Measurements from ENCODE around the gene SVOPL. TPM values are rescaled to one million over a fixed set of nuclear protein-coding genes. Genes with fewer than 3 reads are reported as not detected.

SVOPL gene
- total and polyA plus RNA-seq, 2 experiments from 2014 or later: 0.95 to 1.1 TPM

DNA sequence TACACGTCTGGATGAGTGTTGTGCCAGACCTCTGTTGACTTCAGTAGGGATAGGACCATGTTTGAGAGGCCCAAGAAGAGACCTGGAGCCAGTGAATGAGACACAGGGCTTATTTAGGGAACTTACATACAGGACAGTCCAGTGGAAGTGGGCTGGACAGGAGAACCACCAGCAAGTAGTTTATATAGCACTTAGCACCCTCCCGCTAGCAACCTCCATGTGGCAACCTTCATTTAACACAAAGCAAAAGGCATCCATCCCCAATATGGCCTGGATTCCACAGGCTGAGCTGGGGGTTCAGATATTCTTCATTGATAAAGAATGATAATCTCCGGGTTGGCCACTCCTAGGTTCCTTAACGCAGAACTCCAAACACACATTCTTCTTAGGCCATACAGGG lies 147.4 kb downstream of the SVOPL start:
- no peak overlapping the region for H3K4me3 ChIP-seq
- H2AFZ ChIP-seq: no peak overlapping the region
- peaks cover 28% of the 10 kb centered on the region for H3K79me2 ChIP-seq
- no peaks in the 10 kb centered on the region for H3K4me1 ChIP-seq (ENCODE audit: insufficient read depth)
- no peak for DNase-seq (ENCODE audit: low spot score)
- H4K20me1 ChIP-seq (ENCODE audit: insufficient read depth, poor library complexity, severe bottlenecking): no peaks in the 10 kb centered on the region
- TF ChIP-seq, protein P1, sequence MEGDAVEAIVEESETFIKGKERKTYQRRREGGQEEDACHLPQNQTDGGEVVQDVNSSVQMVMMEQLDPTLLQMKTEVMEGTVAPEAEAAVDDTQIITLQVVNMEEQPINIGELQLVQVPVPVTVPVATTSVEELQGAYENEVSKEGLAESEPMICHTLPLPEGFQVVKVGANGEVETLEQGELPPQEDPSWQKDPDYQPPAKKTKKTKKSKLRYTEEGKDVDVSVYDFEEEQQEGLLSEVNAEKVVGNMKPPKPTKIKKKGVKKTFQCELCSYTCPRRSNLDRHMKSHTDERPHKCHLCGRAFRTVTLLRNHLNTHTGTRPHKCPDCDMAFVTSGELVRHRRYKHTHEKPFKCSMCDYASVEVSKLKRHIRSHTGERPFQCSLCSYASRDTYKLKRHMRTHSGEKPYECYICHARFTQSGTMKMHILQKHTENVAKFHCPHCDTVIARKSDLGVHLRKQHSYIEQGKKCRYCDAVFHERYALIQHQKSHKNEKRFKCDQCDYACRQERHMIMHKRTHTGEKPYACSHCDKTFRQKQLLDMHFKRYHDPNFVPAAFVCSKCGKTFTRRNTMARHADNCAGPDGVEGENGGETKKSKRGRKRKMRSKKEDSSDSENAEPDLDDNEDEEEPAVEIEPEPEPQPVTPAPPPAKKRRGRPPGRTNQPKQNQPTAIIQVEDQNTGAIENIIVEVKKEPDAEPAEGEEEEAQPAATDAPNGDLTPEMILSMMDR (IDR thresholded peaks at IDR 0.05; ENCODE audit: poor library complexity): no peak
- TF ChIP-seq EZH2 (IDR thresholded peaks at IDR 0.05; ENCODE audit: borderline replicate concordance): no peak
- no peak for TF ChIP-seq EZH2phosphoT487 (IDR thresholded peaks at IDR 0.05; ENCODE audit: low read depth, severe bottlenecking, unreplicated experiment)
- peaks cover 47% of the 10 kb centered on the region for H3K36me3 ChIP-seq (replicated peaks; ENCODE audit: insufficient read depth, low read depth)
- H3K9me2 ChIP-seq (replicated peaks; ENCODE audit: insufficient read depth): no peaks in the 10 kb centered on the region
- H3K27ac ChIP-seq: no peak overlapping the region
- WGBS (ENCODE audit: low lambda C conversion rate, missing lambda C conversion rate): 98% methylated on average over 4 of the region's 4 CpGs
- H3K27me3 ChIP-seq: no peaks in the 10 kb centered on the region
- peaks cover 55% of the 10 kb centered on the region for H3K9me3 ChIP-seq (ENCODE audit: low read depth)
- no peak overlapping the region for H3K4me2 ChIP-seq

DNA sequence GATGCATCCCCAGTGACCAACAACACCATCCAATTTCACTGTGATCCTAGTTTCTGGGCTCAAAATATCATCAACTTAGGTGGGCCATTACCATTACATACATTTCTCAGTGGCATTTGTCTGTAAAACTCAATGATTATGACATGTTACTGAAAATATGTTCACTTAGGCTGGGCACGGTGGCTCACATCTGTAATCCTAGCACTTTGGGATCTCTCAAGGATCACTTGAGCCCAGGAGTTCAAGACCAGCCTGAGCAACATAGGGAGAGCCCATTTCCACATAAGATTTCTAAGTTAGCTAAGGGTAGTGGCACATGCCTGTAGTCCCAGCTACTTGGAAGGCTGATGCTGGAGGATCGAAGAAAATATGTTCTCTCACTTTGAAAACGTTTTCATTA lies 150.1 kb downstream of the SVOPL start:
- Histone ChIP-seq H3K4me2 (no peak overlapping the region), H3K4me1 (ENCODE audit: insufficient read depth) (no peaks in the 10 kb centered on the region), H3K27me3 (no peaks in the 10 kb centered on the region), H4K20me1 (ENCODE audit: insufficient read depth, poor library complexity, severe bottlenecking) (no peaks in the 10 kb centered on the region), H3K4me3 (no peak overlapping the region), H3K9me3 (ENCODE audit: low read depth) (peaks cover 28% of the 10 kb centered on the region), H3K27ac (no peak overlapping the region), H2AFZ (no peak overlapping the region), H3K9me2 (replicated peaks; ENCODE audit: insufficient read depth) (no peaks in the 10 kb centered on the region), H3K36me3 (replicated peaks; ENCODE audit: insufficient read depth, low read depth) (peaks cover 26% of the 10 kb centered on the region), H3K79me2 (peaks cover 27% of the 10 kb centered on the region)
- WGBS (ENCODE audit: low lambda C conversion rate, missing lambda C conversion rate): 98% methylated on average over 3 of the region's 3 CpGs
- TF ChIP-seq, protein P1 (IDR thresholded peaks at IDR 0.05; ENCODE audit: poor library complexity): no peak
- TF ChIP-seq EZH2 (IDR thresholded peaks at IDR 0.05; ENCODE audit: borderline replicate concordance) (no peak), EZH2phosphoT487 (IDR thresholded peaks at IDR 0.05; ENCODE audit: low read depth, severe bottlenecking, unreplicated experiment) (no peak)
- DNase-seq (ENCODE audit: low spot score): no peak

DNA sequence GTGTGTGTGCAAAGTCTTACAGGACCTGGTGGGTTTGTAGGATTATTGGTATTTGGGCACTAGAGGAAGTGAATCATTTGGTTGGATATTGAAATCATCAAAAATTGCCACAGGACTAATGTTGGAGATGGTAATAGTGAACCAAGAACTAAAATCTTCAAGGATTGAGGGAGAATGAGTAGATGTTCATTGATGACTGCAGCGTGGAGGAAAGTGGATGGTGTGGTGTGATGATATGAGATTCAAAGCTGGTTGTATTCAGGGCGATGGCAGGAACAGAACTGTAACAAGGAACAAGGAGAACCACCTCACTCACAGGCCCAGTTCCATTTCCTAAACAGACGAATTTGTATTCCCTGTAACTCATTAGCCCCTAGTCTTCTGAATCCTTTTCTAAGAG lies 150.8 kb downstream of the SVOPL start:
- Histone ChIP-seq H2AFZ (no peak overlapping the region), H3K4me2 (no peak overlapping the region), H4K20me1 (ENCODE audit: insufficient read depth, poor library complexity, severe bottlenecking) (no peaks in the 10 kb centered on the region), H3K36me3 (replicated peaks; ENCODE audit: insufficient read depth, low read depth) (peaks cover 26% of the 10 kb centered on the region), H3K9me3 (ENCODE audit: low read depth) (peaks cover 20% of the 10 kb centered on the region), H3K4me3 (no peak overlapping the region), H3K79me2 (peaks cover 34% of the 10 kb centered on the region), H3K27ac (no peak overlapping the region), H3K4me1 (ENCODE audit: insufficient read depth) (no peaks in the 10 kb centered on the region), H3K27me3 (no peaks in the 10 kb centered on the region), H3K9me2 (replicated peaks; ENCODE audit: insufficient read depth) (no peaks in the 10 kb centered on the region)
- TF ChIP-seq, protein P1 (IDR thresholded peaks at IDR 0.05; ENCODE audit: poor library complexity): no peak
- TF ChIP-seq EZH2phosphoT487 (IDR thresholded peaks at IDR 0.05; ENCODE audit: low read depth, severe bottlenecking, unreplicated experiment) (no peak), EZH2 (IDR thresholded peaks at IDR 0.05; ENCODE audit: borderline replicate concordance) (no peak)
- DNase-seq (ENCODE audit: low spot score): no peak
- 94% methylated on average over 3 of the region's 3 CpGs for WGBS (ENCODE audit: low lambda C conversion rate, missing lambda C conversion rate)

DNA sequence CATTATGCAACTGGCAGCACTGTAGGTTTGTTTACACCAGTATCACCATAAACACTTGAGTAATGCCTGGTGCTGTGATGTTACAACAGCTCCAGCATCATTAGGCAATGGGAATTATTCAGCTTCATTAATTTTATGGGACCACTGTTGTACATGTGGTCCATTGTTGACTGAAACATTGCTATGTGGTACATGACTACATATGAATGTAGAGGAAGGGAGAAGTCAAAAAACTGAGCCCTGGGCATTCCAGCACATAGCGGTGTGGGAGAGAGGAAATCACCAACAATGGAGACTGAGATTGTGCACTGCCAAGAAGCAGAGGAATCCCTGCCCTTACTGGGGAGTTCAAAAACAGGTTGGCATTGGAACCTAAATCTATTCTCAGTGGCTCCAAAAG lies 152.1 kb downstream of the SVOPL start:
- 95% methylated on average over 1 of the region's 1 CpG for WGBS (ENCODE audit: low lambda C conversion rate, missing lambda C conversion rate)

More for the DNA sequence above, 152.1 kb downstream of the SVOPL start:
- no peaks in the 10 kb centered on the region for H4K20me1 ChIP-seq (ENCODE audit: insufficient read depth, poor library complexity, severe bottlenecking)
- no peak overlapping the region for H2AFZ ChIP-seq
- DNase-seq (ENCODE audit: low spot score): no peak
- no peaks in the 10 kb centered on the region for H3K9me2 ChIP-seq (replicated peaks; ENCODE audit: insufficient read depth)
- H3K27me3 ChIP-seq: no peaks in the 10 kb centered on the region
- H3K27ac ChIP-seq: no peak overlapping the region
- H3K4me2 ChIP-seq: no peak overlapping the region
- peaks cover 19% of the 10 kb centered on the region for H3K36me3 ChIP-seq (replicated peaks; ENCODE audit: insufficient read depth, low read depth)
- TF ChIP-seq EZH2phosphoT487 (IDR thresholded peaks at IDR 0.05; ENCODE audit: low read depth, severe bottlenecking, unreplicated experiment) (no peak), EZH2 (IDR thresholded peaks at IDR 0.05; ENCODE audit: borderline replicate concordance) (no peak)
- TF ChIP-seq, protein P1 (IDR thresholded peaks at IDR 0.05; ENCODE audit: poor library complexity): no peak
- peaks cover 11% of the 10 kb centered on the region for H3K9me3 ChIP-seq (ENCODE audit: low read depth)
- no peak overlapping the region for H3K4me3 ChIP-seq
- H3K4me1 ChIP-seq (ENCODE audit: insufficient read depth): no peaks in the 10 kb centered on the region
- H3K79me2 ChIP-seq: peaks cover 42% of the 10 kb centered on the region

Data from hepatocyte (in vitro differentiated cells).